Measurements from ENCODE around the gene FOXK2. TPM values are rescaled to one million over a fixed set of nuclear protein-coding genes. Genes with fewer than 3 reads are reported as not detected.

Gene FOXK2
- total RNA-seq, 1 experiment from 2014 or later: 72.0 TPM

- H3K9me3 ChIP-seq (ENCODE audit: control insufficient read depth, low read depth, low read length): no peaks in the 10 kb centered on the region
- no peaks in the 10 kb centered on the region for H3K27me3 ChIP-seq (ENCODE audit: insufficient read depth, low read length)
- H3K4me3 Mint-ChIP-seq: no peak overlapping the region; a peak in 1 of 5 replicates
- H3K9me3 Mint-ChIP-seq: no peaks in the 10 kb centered on the region
- H3K23me2 ChIP-seq (ENCODE audit: insufficient read length, low read depth, low read length, poor library complexity, severe bottlenecking): no peaks in the 10 kb centered on the region
- H3K4ac ChIP-seq (ENCODE audit: low read depth, low read length): no peak overlapping the region
- no peak overlapping the region for H3T11ph ChIP-seq (ENCODE audit: low read length)
- H3K36me3 Mint-ChIP-seq (ENCODE audit: insufficient read depth in 1 of 3, low read depth in 3 of 3): peaks cover 10 to 56% (median 55%) of the 10 kb centered on the region in 3 experiments; a peak in 6 of 7 replicates
- no peak overlapping the region for H2BK5ac ChIP-seq (ENCODE audit: insufficient read length, low read length)
- H4K5ac ChIP-seq (ENCODE audit: insufficient read length, low read depth, low read length): no peak overlapping the region
- H3K27ac Mint-ChIP-seq: peak overlapping the region in 2 of 3 experiments; percentile 34 to 35; a peak in 1 of 7 replicates
- no peak overlapping the region for H3K18ac ChIP-seq (ENCODE audit: insufficient read length, low read depth, low read length)
- H3K27ac ChIP-seq (ENCODE audit: insufficient read length, low read depth, low read length): no peak overlapping the region
- H2BK12ac ChIP-seq (ENCODE audit: insufficient read length, low read depth, low read length): no peak overlapping the region
- H3K4me2 ChIP-seq (ENCODE audit: insufficient read depth, insufficient read length, low read length): no peak overlapping the region
- H3K79me2 ChIP-seq (ENCODE audit: insufficient read depth, low read length): peaks cover 7% of the 10 kb centered on the region; the same call in 1 of the 2 replicates
- H3K79me1 ChIP-seq (ENCODE audit: insufficient read depth, low read depth, low read length, poor library complexity, severe bottlenecking): peaks cover 12% of the 10 kb centered on the region
- no peaks in the 10 kb centered on the region for H3K4me1 ChIP-seq (ENCODE audit: insufficient read depth, low read length)
- no peak overlapping the region for H3K9ac ChIP-seq (ENCODE audit: extremely low read depth, insufficient read length, low read length)
- no peak overlapping the region for H2BK20ac ChIP-seq (ENCODE audit: low read depth, low read length, poor library complexity, severe bottlenecking)
- H3K27me3 Mint-ChIP-seq (ENCODE audit: low read depth): no peaks in the 10 kb centered on the region
- peak overlapping the region; percentile 71 for H4K8ac ChIP-seq (replicated peaks; ENCODE audit: insufficient read length, low read depth, low read length)
- peaks cover 3 to 8% of the 10 kb centered on the region in 2 experiments; a peak in 3 of 4 replicates for H3K4me1 Mint-ChIP-seq
- DNase-seq: no peak
- TF ChIP-seq CTCF (conservative IDR thresholded peaks at IDR 0.05): no peak
- H2AFZ ChIP-seq (ENCODE audit: low read length): no peak overlapping the region
- no peak overlapping the region for H3K23ac ChIP-seq (ENCODE audit: insufficient read length, low read depth, low read length)
- H3K14ac ChIP-seq (ENCODE audit: insufficient read depth, low read length): no peak overlapping the region
- H4K20me1 ChIP-seq (ENCODE audit: control insufficient read depth, insufficient read depth, insufficient read length): no peaks in the 10 kb centered on the region
- H2AK5ac ChIP-seq (ENCODE audit: insufficient read length, low read length): no peak overlapping the region
- WGBS (ENCODE audit: extremely low coverage, insufficient read length, low lambda C conversion rate): no CpG with 5 or more reads among the region's 8 CpGs
- no peak overlapping the region for H2BK120ac ChIP-seq (ENCODE audit: low read depth, low read length, poor library complexity, severe bottlenecking)
- H4K91ac ChIP-seq (ENCODE audit: insufficient read length, low read depth, low read length): no peak overlapping the region
- no peak overlapping the region for H2BK15ac ChIP-seq (ENCODE audit: low read depth, low read length)
- H3K56ac ChIP-seq (ENCODE audit: insufficient read length, low read depth, low read length): no peak overlapping the region
These were observed 112.9 kb downstream of the FOXK2 start for GRCh38 chr17:82632451-82632850.

Measured in H9 (cell line).